GM18508 (cell line): ENCODE data around the gene PRPF19.

Experiments
- ATAC-seq: cut with Tn5 transposase; IDR thresholded peaks from one replicate; pipeline ENCODE4 v1.9.1; 2021; ENCODE audit warnings: moderate number of reproducible peaks; ENCODE audit not compliant: insufficient read depth, unreplicated experiment

PRPF19 gene

GRCh38 chr11:60906132-60906972 lies at the start of gene PRPF19:
TSS of gene PRPF19 (minus strand) at chr11:60906585. CDS start at chr11:60906382, 203 bp downstream.
- ATAC-seq = peak; percentile 49

GRCh38 chr11:60955571-60955970 lies 49.2 kb upstream of the PRPF19 start:
- ATAC-seq = no peak

GRCh38 chr11:60954421-60954820 lies 48.0 kb upstream of the PRPF19 start:
- ATAC-seq = no peak

- ATAC-seq = no peak
Observed at GRCh38 chr11:60953781-60954180, 47.4 kb upstream of the PRPF19 start.

- ATAC-seq = no peak
Observed at GRCh38 chr11:60952742-60953170, 46.4 kb upstream of the PRPF19 start.

- peak; percentile 39 for ATAC-seq
Observed at GRCh38 chr11:60951904-60952741, 45.7 kb upstream of the PRPF19 start, which contains the start of gene SLC15A3. TSS of gene SLC15A3 (minus strand) at chr11:60952176. CDS start at chr11:60951551, 625 bp downstream.

- ATAC-seq = no peak
Observed at GRCh38 chr11:60951606-60951903, 45.2 kb upstream of the PRPF19 start.

GRCh38 chr11:60950933-60951605 lies 44.7 kb upstream of the PRPF19 start:
- no peak for ATAC-seq

GRCh38 chr11:60950024-60950423 lies 43.6 kb upstream of the PRPF19 start:
- ATAC-seq = no peak

GRCh38 chr11:60948250-60948649 lies 41.9 kb upstream of the PRPF19 start:
- ATAC-seq = no peak

- no peak for ATAC-seq
Observed at GRCh38 chr11:60947700-60948099, 41.3 kb upstream of the PRPF19 start.

- no peak for ATAC-seq
Observed at GRCh38 chr11:60946601-60947264, 40.3 kb upstream of the PRPF19 start.

- ATAC-seq = no peak
Observed at GRCh38 chr11:60945295-60945667, 38.9 kb upstream of the PRPF19 start.

GRCh38 chr11:60944490-60945294 lies 38.3 kb upstream of the PRPF19 start:
- no peak for ATAC-seq

- no peak for ATAC-seq
Observed at GRCh38 chr11:60942970-60943565, 36.7 kb upstream of the PRPF19 start.

- ATAC-seq = no peak
Observed at GRCh38 chr11:60942219-60942618, 35.8 kb upstream of the PRPF19 start.

- no peak for ATAC-seq
Observed at GRCh38 chr11:60941371-60942119, 35.2 kb upstream of the PRPF19 start.

GRCh38 chr11:60939855-60940254 lies 33.5 kb upstream of the PRPF19 start:
- no peak for ATAC-seq
